Activated CD4-positive, alpha-beta T cell treated with anti-CD3 and anti-CD28 coated beads for 36 hours (primary cell): ENCODE results near the gene PCDHGA5. TPM values are rescaled to one million over a fixed set of nuclear protein-coding genes. Genes with fewer than 3 reads are reported as not detected.
A peak's percentile ranks its signal among the peaks of the same experiment; 100 is the strongest.
"Not testable (repeated sequence)": the region's sequence is repeated elsewhere in the genome, so short reads cannot be mapped to it uniquely, and the experiment has no call there.

Experiments
- ATAC-seq: fragments of 200-7000 bp; cut with Tn5 transposase; one replicate; pipeline ENCODE4 v1.10.0; 2021; ENCODE audit warnings: mild to moderate bottlenecking, moderate library complexity
- CTCF ChIA-PET: fragments of 350-600 bp; sonication (Branson Sonifier 250); formaldehyde crosslinking; loops from one replicate; lab custom pipeline; 2021; ENCODE audit warnings: antibody characterized with exemption; lab: Charles Lee
- POLR2A ChIA-PET: fragments of 350-600 bp; sonication (Branson Sonifier 250); formaldehyde crosslinking; loops from one replicate; lab custom pipeline; 2021; ENCODE audit warnings: antibody characterized with exemption, inconsistent platforms; lab: Charles Lee
- DNase-seq: peaks from one replicate; pipeline ENCODE4 v3.0.0-alpha.2; 2020
- H3K27ac Mint-ChIP-seq: one replicate; pipeline ENCODE4 v1.8.0; 2021; ENCODE audit warnings: mixed read lengths
- H3K27me3 Mint-ChIP-seq: one replicate; pipeline ENCODE4 v1.8.0; 2021; ENCODE audit warnings: mixed read lengths
- H3K36me3 Mint-ChIP-seq: one replicate; pipeline ENCODE4 v1.8.0; 2021; ENCODE audit warnings: low read depth, mixed read lengths
- H3K4me1 Mint-ChIP-seq: one replicate; pipeline ENCODE4 v1.8.0; 2021; ENCODE audit warnings: mixed read lengths
- H3K4me3 Mint-ChIP-seq: one replicate; pipeline ENCODE4 v1.8.0; 2021; ENCODE audit warnings: mild to moderate bottlenecking, moderate library complexity, mixed read lengths
- H3K9me3 Mint-ChIP-seq: one replicate; pipeline ENCODE4 v1.8.0; 2021; ENCODE audit warnings: low read depth, mixed read lengths
- intact Hi-C, 2 experiments: fragments of 100-400 bp; cut with DNase I in 1 of 2; cut with micrococcal nuclease in 1 of 2; formaldehyde crosslinking; loops; one replicate each; pipeline versions ENCODE4 v1.14.2 to v1.15.1; 2022 to 2024; cut with DNase I, micrococcal nuclease
- total RNA-seq, 2 experiments: library from RNA; stranded (reverse); gene quantifications; one replicate each; pipeline ENCODE4 v1.2.3, GENCODE V29; 2021

The PCDHGA5 gene
- total RNA-seq, 2 experiments from 2014 or later: 0.07 to 0.09 TPM

- CTCF ChIA-PET: interaction anchor here (1.2 to 1.3 kb wide), 2 partner anchors 10 to 43 kb away, joined by 3 read pairs; partner anchors contain the start of gene PCDHGB5
- intact Hi-C loops, H3K4me1 Mint-ChIP-seq, H3K27ac Mint-ChIP-seq: not testable (repeated sequence)
- peaks cover 42% of the 10 kb centered on the region for H3K9me3 Mint-ChIP-seq
- ATAC-seq (peak; percentile 68), DNase-seq (peak; percentile 56)
- peaks cover 18% of the 10 kb centered on the region for H3K36me3 Mint-ChIP-seq
- POLR2A ChIA-PET: interaction anchor here (0.6 kb wide), 1 partner anchor 127 kb away, joined by 3 read pairs; no protein-coding TSS in a partner anchor
- H3K4me3 Mint-ChIP-seq: peak within 1 kb of the TSS; percentile 23
- peaks cover 71% of the 10 kb centered on the region for H3K27me3 Mint-ChIP-seq
These were observed 23.8 kb downstream of the PCDHGA5 start, which contains the start of gene PCDHGB4 for GRCh38 chr5:141387557-141388311. PCDHGB4 (plus strand) TSS chr5:141387698; CDS start chr5:141387885, 187 bp downstream.

GRCh38 chr5:141388661-141389060, 24.7 kb downstream of the PCDHGA5 start:
- POLR2A ChIA-PET: no interaction called here
- no peak overlapping the region for H3K27ac Mint-ChIP-seq
- no peak overlapping the region for H3K4me3 Mint-ChIP-seq
- intact Hi-C loops: no loop called here
- peaks cover 21% of the 10 kb centered on the region for H3K36me3 Mint-ChIP-seq
- CTCF ChIA-PET: interaction anchor here (1.2 kb wide), 1 partner anchor 9 kb away, joined by 3 read pairs; the partner anchor contains the start of gene PCDHGB5
- no peak for DNase-seq
- H3K27me3 Mint-ChIP-seq: peaks cover 69% of the 10 kb centered on the region
- H3K9me3 Mint-ChIP-seq: peaks cover 43% of the 10 kb centered on the region
- ATAC-seq: no peak
- H3K4me1 Mint-ChIP-seq: no peaks in the 10 kb centered on the region

GRCh38 chr5:141389153-141390042, 25.4 kb downstream of the PCDHGA5 start:
- intact Hi-C loops: no loop called here
- ATAC-seq: no peak
- H3K36me3 Mint-ChIP-seq: peaks cover 23% of the 10 kb centered on the region
- H3K9me3 Mint-ChIP-seq: peaks cover 43% of the 10 kb centered on the region
- no peak for DNase-seq
- no peak overlapping the region for H3K27ac Mint-ChIP-seq
- ChIA-PET POLR2A (no interaction called here), CTCF (interaction anchor here (0.6 to 2.6 kb wide), 4 partner anchors 14 to 124 kb away, joined by 3 to 7 read pairs (median 4); partner anchors contain the start of gene PCDHGA4)
- no peak overlapping the region for H3K4me3 Mint-ChIP-seq
- no peaks in the 10 kb centered on the region for H3K4me1 Mint-ChIP-seq
- peaks cover 69% of the 10 kb centered on the region for H3K27me3 Mint-ChIP-seq

- ATAC-seq (no peak), DNase-seq (no peak)
- H3K27ac Mint-ChIP-seq: no peak within 1 kb of the TSS
- H3K27me3 Mint-ChIP-seq: peaks cover 60% of the 10 kb centered on the region
- peaks cover 29% of the 10 kb centered on the region for H3K36me3 Mint-ChIP-seq
- POLR2A ChIA-PET: interaction anchor here (0.6 kb wide), 1 partner anchor 62 kb away, joined by 4 read pairs; the partner anchor contains the start of gene PCDHGA1
- H3K4me1 Mint-ChIP-seq: no peaks in the 10 kb centered on the region
- peaks cover 38% of the 10 kb centered on the region for H3K9me3 Mint-ChIP-seq
- intact Hi-C loops: no loop called here
- CTCF ChIA-PET: interaction anchor here (0.7 to 1.3 kb wide), 3 partner anchors 28 to 475 kb away, joined by 3 to 4 read pairs (median 3); partner anchors contain the start of genes PCDHGA2 and PCDHGA5
- H3K4me3 Mint-ChIP-seq: no peak within 1 kb of the TSS
These were observed 28.7 kb downstream of the PCDHGA5 start, which contains the start of gene PCDHGA8 for GRCh38 chr5:141392429-141393198. PCDHGA8 (plus strand) TSS chr5:141392633; CDS start chr5:141392814, 181 bp downstream.

- Mint-ChIP-seq H3K27me3 (peaks cover 58% of the 10 kb centered on the region), H3K36me3 (peaks cover 27% of the 10 kb centered on the region), H3K9me3 (peaks cover 36% of the 10 kb centered on the region), H3K4me3 (no peak overlapping the region), H3K27ac (no peak overlapping the region), H3K4me1 (no peaks in the 10 kb centered on the region)
- ChIA-PET CTCF (interaction anchor here (0.7 to 1.3 kb wide), 2 partner anchors 55 to 476 kb away, joined by 3 to 4 read pairs; partner anchors contain the start of gene PCDHGA2), POLR2A (no interaction called here)
- DNase-seq: no peak
- no peak for ATAC-seq
- intact Hi-C loops: no loop called here
These were observed 29.3 kb downstream of the PCDHGA5 start for GRCh38 chr5:141393267-141393666.

- H3K27me3 Mint-ChIP-seq: peaks cover 57% of the 10 kb centered on the region
- POLR2A ChIA-PET, ATAC-seq, H3K27ac Mint-ChIP-seq, H3K4me1 Mint-ChIP-seq, H3K4me3 Mint-ChIP-seq, DNase-seq, intact Hi-C loops: not testable (repeated sequence)
- peaks cover 28% of the 10 kb centered on the region for H3K36me3 Mint-ChIP-seq
- H3K9me3 Mint-ChIP-seq: peaks cover 27% of the 10 kb centered on the region
- CTCF ChIA-PET: interaction anchor here (1.2 to 1.5 kb wide), 2 partner anchors 163 to 169 kb away, joined by 3 to 5 read pairs; no protein-coding TSS in a partner anchor
These were observed 30.6 kb downstream of the PCDHGA5 start for GRCh38 chr5:141394401-141395187.

- Mint-ChIP-seq H3K36me3 (peaks cover 25% of the 10 kb centered on the region), H3K9me3 (peaks cover 17% of the 10 kb centered on the region), H3K27me3 (peaks cover 53% of the 10 kb centered on the region), H3K4me3 (peak within 1 kb of the TSS; percentile 52)
- POLR2A ChIA-PET, intact Hi-C loops, H3K27ac Mint-ChIP-seq, H3K4me1 Mint-ChIP-seq: not testable (repeated sequence)
- CTCF ChIA-PET: interaction anchor here (0.6 to 2.6 kb wide), 18 partner anchors 9 to 244 kb away, joined by 3 to 14 read pairs (median 4); partner anchors contain the start of genes PCDHGA10, PCDHGA11, PCDHGA12 and PCDHGB6
- ATAC-seq: peak; percentile 84
- peak; percentile 67 for DNase-seq
These were observed 34.0 kb downstream of the PCDHGA5 start, which contains the start of gene PCDHGB5 for GRCh38 chr5:141397756-141398551. PCDHGB5 (plus strand) TSS chr5:141397947; CDS start chr5:141398128, 181 bp downstream.

GRCh38 chr5:141398608-141399007, 34.6 kb downstream of the PCDHGA5 start:
- Mint-ChIP-seq H3K27me3 (peaks cover 54% of the 10 kb centered on the region), H3K4me1 (no peaks in the 10 kb centered on the region), H3K9me3 (peaks cover 13% of the 10 kb centered on the region), H3K27ac (no peak overlapping the region), H3K36me3 (peaks cover 21% of the 10 kb centered on the region), H3K4me3 (no peak overlapping the region)
- intact Hi-C loops: no loop called here
- ATAC-seq: no peak
- ChIA-PET CTCF (interaction anchor here (0.7 to 2.3 kb wide), 5 partner anchors 23 to 243 kb away, joined by 3 to 12 read pairs (median 5); partner anchors contain the start of gene PCDHGA11), POLR2A (no interaction called here)
- DNase-seq: no peak
